ENCODE measurements around the gene GPR37.

- no peak for TF ChIP-seq CTCF (conservative IDR thresholded peaks at IDR 0.05 in 1 of 2, IDR thresholded peaks at IDR 0.05 in 1 of 2; ENCODE audit: extremely low read depth in 1 of 2, insufficient read depth in 1 of 2, low read depth in 1 of 2, low read length in 2 of 2)
- no peak for TF ChIP-seq EZH2 (IDR thresholded peaks at IDR 0.05; ENCODE audit: borderline replicate concordance, low read length)
Observed at GRCh38 chr7:124783271-124783670, 17.7 kb upstream of the GPR37 start.

Measured in mammary epithelial cell (primary cell).